Uterus (tissue), 4 donors: ENCODE measurements around the gene SEC16A. TPM values are rescaled to one million over a fixed set of nuclear protein-coding genes. Genes with fewer than 3 reads are reported as not detected.

Experiments
- DNase-seq, 2 donors: peaks; one replicate each; pipeline ENCODE4 v3.0.0-alpha.2; 2019 to 2020
- H3K27ac ChIP-seq, 2 donors: fragments of 200-600 bp; sonication (generic); 1 replicate in 1 of 2; 2 replicates in 1 of 2; pipeline ENCODE4 v1.5.1; 2016 to 2018
- H3K27me3 ChIP-seq, 2 donors: fragments of 200-600 bp; sonication (generic); one replicate each; pipeline ENCODE4 v1.5.1; 2018 to 2019; ENCODE audit warnings: control low read depth in 1 of 2
- H3K36me3 ChIP-seq, 2 donors: fragments of 200-600 bp; sonication (generic); one replicate each; pipeline ENCODE4 v1.5.1; 2019; ENCODE audit warnings: control low read depth in 1 of 2
- H3K4me1 ChIP-seq, 2 donors: fragments of 200-600 bp; sonication (generic); one replicate each; pipeline ENCODE4 v1.5.1; 2018 to 2019; ENCODE audit warnings: control low read depth in 1 of 2
- H3K4me3 ChIP-seq, 2 donors: fragments of 200-600 bp; sonication (generic); 1 replicate in 1 of 2; 2 replicates in 1 of 2; pipeline ENCODE4 v1.5.1; 2018 to 2019; ENCODE audit warnings: mild to moderate bottlenecking in 1 of 2
- H3K9me3 ChIP-seq, 2 donors: fragments of 200-600 bp; sonication (generic); one replicate each; pipeline ENCODE4 v1.5.1; 2019; ENCODE audit warnings: control low read depth in 1 of 2
- POLR2A ChIP-seq, 2 donors: fragments of 450-650 bp; IDR thresholded peaks; one replicate each; pipeline ENCODE4 v1.6.1; 2016; ENCODE audit warnings: antibody characterized with exemption in 2 of 2, mild to moderate bottlenecking in 1 of 2, moderate library complexity in 1 of 2
- intact Hi-C: fragments of 100-400 bp; cut with DNase I; formaldehyde crosslinking; loops from one replicate; pipeline ENCODE4 v1.15.1; 2023; ENCODE audit warnings: low total_unique reads
- total RNA-seq, 4 donors: library from RNA; depleted of rRNA in 3 of 4; stranded (reverse); fragments of >200 nt in 3 of 4; gene quantifications; one replicate each; pipeline versions ENCODE4 v1.1.0 to v1.2.4, GENCODE V29; 2014 to 2023
- TF ChIP-seq, protein P1 (sequence below), 4 experiments: fragments of 200-600 bp in 2 of 4; fragments of 450-650 bp in 2 of 4; sonication (generic) in 2 of 4; IDR thresholded peaks; one replicate each; pipeline ENCODE4 v1.5.1; 2016 to 2019; ENCODE audit warnings: antibody characterized with exemption in 4 of 4, mild to moderate bottlenecking in 2 of 4, moderate library complexity in 1 of 4
- donor health status: DM: yes; HTN: yes; CAD: no.

SEC16A gene
- total RNA-seq, 4 donors from 2014 or later, result 18.8 to 73.2 (median 35.1) TPM

DNA sequence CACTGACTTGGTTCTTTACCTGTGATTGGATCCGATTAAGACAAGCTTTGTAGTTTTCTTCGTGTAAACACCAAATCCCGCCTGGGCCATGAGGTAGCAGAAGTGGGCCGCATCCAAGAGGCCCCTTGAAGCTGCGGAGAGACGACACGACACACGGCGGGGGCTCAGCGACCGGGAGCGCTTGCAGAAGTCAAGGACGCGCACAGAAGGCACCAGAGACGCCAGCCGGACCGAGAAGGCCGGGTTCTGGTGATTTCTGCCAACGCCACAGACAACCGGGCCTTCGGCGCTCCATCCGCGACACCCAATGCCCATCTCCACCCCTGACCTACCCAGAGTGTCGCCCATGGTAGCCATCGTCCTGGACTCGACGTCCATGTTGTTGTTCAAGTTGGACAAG lies 23.4 kb downstream of the SEC16A start:
- H3K4me3 ChIP-seq, result no peak overlapping the region
- no peak overlapping the region for H3K27ac ChIP-seq
- H3K27me3 ChIP-seq, result no peaks in the 10 kb centered on the region
- H3K9me3 ChIP-seq, result no peaks in the 10 kb centered on the region
- DNase-seq, result no peak
- H3K4me1 ChIP-seq, result no peaks in the 10 kb centered on the region
- no peaks in the 10 kb centered on the region for H3K36me3 ChIP-seq
- intact Hi-C loops, result no loop called here
- no peak for TF ChIP-seq POLR2A (IDR thresholded peaks at IDR 0.05)
- TF ChIP-seq, protein P1, sequence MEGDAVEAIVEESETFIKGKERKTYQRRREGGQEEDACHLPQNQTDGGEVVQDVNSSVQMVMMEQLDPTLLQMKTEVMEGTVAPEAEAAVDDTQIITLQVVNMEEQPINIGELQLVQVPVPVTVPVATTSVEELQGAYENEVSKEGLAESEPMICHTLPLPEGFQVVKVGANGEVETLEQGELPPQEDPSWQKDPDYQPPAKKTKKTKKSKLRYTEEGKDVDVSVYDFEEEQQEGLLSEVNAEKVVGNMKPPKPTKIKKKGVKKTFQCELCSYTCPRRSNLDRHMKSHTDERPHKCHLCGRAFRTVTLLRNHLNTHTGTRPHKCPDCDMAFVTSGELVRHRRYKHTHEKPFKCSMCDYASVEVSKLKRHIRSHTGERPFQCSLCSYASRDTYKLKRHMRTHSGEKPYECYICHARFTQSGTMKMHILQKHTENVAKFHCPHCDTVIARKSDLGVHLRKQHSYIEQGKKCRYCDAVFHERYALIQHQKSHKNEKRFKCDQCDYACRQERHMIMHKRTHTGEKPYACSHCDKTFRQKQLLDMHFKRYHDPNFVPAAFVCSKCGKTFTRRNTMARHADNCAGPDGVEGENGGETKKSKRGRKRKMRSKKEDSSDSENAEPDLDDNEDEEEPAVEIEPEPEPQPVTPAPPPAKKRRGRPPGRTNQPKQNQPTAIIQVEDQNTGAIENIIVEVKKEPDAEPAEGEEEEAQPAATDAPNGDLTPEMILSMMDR (IDR thresholded peaks at IDR 0.05), result no peak

DNA sequence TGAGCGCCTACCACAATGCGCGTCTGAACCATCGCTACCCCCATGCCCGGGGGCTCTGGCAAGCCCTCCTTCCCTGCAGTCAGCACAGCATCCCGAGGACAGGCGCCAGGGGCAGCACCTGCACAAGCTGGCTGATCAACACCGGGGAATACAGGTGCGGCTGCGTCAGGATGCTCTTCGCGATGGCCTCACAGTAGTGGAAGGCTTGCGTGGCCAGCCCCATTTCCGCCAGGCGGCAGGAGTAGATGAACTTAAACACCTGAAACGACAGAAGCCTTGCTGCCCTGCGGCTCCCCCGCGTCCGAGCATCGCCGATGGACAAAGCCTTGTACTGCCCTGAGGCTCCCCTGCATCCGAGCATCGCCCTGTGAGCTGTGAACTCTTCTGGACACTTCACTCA lies 25.5 kb downstream of the SEC16A start:
- DNase-seq, result no peak
- intact Hi-C loops, result no loop called here
- Histone ChIP-seq H3K27ac (no peak overlapping the region), H3K9me3 (no peaks in the 10 kb centered on the region), H3K4me1 (no peaks in the 10 kb centered on the region), H3K27me3 (no peaks in the 10 kb centered on the region), H3K36me3 (no peaks in the 10 kb centered on the region), H3K4me3 (no peak overlapping the region)
- TF ChIP-seq, protein P1 (IDR thresholded peaks at IDR 0.05), result no peak
- TF ChIP-seq POLR2A (IDR thresholded peaks at IDR 0.05), result no peak

DNA sequence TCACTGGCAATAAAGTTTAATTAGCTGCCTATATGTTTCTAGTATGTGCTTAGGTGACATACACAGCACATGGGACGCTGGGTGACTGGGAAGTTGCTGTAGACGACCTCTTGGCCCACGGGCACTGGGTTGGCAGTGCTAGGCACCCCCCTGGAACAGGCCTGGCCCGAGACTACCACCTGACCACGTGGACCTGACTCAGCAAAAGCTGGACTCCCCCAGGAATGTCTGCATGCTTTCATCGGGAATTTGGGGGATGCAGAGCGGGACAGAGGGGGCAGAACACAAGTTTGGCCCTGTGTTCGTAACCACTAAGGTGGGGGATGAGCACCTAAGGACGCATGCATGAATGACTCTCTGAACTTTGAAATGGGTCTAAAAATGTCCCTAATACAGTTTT lies 26.6 kb downstream of the SEC16A start:
- Histone ChIP-seq H3K4me1 (no peaks in the 10 kb centered on the region), H3K4me3 (no peak overlapping the region), H3K27me3 (no peaks in the 10 kb centered on the region), H3K27ac (no peak overlapping the region), H3K36me3 (no peaks in the 10 kb centered on the region), H3K9me3 (no peaks in the 10 kb centered on the region)
- TF ChIP-seq, protein P1 (IDR thresholded peaks at IDR 0.05), result no peak
- intact Hi-C loops, result no loop called here
- DNase-seq, result no peak

DNA sequence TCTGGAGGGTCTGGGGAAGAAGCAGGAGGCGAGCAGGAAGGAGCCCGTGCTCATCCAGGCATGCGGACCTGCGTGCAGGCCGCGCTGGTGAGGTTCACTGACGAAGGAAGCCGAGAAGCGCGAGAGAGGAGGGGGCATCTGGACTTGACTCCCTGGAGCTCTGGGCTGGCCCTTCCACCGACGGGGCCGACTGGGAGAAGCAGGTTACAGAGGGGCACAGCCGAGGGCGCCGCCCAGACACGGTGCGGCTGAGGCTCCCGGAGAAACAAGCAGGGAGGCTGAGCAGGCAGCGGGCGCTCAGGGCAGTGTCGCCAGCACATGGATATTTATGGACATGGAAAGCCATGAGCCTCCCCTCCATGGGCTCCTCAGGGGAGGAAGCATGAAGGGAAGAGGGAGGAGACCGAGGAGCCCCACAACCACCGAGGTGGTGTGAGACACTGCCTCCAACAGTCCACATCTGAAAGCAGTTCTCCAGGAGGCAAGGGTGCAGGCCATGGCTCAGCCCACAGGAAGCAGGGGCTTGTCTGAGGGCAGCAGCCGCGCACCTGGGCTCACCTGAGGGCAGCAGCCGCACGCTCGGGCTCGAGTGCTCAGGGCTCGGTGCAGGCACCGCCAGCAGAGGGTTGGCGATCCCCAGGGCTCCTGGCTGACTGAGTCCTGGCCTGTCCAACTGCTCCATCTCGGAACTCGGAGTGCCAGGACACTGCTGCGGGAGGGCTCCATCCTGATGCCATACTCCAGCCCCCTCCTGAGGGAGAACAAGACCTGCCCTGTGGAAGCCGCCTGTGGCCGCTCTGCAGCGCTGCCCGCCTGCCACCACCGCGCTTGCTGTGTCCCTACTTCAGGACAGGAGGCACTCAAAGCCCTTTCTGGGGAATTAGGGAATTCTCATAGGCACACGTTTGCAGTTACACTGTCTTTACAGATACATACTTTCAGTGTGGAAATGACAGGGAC lies 27.5 kb downstream of the SEC16A start:
- Histone ChIP-seq H3K27me3 (no peaks in the 10 kb centered on the region), H3K27ac (no peak overlapping the region), H3K9me3 (no peaks in the 10 kb centered on the region), H3K36me3 (no peaks in the 10 kb centered on the region), H3K4me3 (no peak overlapping the region), H3K4me1 (no peaks in the 10 kb centered on the region)
- intact Hi-C loops, result no loop called here
- TF ChIP-seq POLR2A (IDR thresholded peaks at IDR 0.05), result no peak
- TF ChIP-seq, protein P1 (IDR thresholded peaks at IDR 0.05), result no peak
- DNase-seq, result no peak

DNA sequence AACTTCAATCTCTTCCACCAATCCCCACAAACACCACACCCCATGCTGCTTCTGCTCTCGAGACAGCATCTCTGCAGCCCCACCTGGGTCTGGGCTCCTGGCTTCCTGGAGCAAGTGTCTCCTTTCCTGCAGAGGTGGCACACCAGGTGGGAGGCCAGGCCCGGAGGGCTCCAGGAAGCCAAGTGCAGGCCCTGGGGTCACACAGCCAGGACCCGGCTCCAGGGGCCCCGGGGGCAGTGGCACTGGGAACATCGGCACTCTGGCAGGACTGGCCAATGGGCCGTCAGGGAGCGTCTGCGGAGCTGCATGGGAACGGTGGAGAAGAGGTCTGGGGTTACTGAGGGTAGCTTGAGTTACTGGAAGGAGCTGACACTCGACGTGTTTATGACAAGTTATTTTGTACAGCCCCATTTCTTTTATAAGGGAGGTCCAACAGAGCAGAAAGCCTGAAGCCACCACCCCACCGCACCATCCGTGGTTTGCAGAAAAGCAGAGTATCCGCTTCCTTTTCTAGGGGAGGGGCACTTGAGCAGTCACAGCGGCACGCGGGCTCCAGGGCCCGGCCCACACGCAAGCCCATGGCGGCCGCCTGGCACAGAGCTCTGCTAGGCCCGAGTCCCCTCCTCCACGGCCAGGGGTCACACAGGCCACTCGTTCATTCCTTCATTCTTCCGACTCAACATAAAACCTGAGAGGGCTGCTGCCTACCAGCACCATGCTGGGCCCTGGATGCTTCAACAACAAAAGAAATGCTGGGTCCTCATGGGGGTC lies 28.6 kb downstream of the SEC16A start:
- no peak for DNase-seq
- Histone ChIP-seq H3K36me3 (no peaks in the 10 kb centered on the region), H3K9me3 (no peaks in the 10 kb centered on the region), H3K4me1 (no peaks in the 10 kb centered on the region), H3K4me3 (no peak overlapping the region), H3K27ac (no peak overlapping the region), H3K27me3 (no peaks in the 10 kb centered on the region)
- TF ChIP-seq, protein P1 (IDR thresholded peaks at IDR 0.05), result no peak
- no peak for TF ChIP-seq POLR2A (IDR thresholded peaks at IDR 0.05)
- intact Hi-C loops, result no loop called here
